ENCODE measurements around the gene PTGDR2. TPM values are rescaled to one million over a fixed set of nuclear protein-coding genes. Genes with fewer than 3 reads are reported as not detected.

The PTGDR2 gene
- total RNA-seq, 1 experiment from 2014 or later = 0.07 TPM

DNA sequence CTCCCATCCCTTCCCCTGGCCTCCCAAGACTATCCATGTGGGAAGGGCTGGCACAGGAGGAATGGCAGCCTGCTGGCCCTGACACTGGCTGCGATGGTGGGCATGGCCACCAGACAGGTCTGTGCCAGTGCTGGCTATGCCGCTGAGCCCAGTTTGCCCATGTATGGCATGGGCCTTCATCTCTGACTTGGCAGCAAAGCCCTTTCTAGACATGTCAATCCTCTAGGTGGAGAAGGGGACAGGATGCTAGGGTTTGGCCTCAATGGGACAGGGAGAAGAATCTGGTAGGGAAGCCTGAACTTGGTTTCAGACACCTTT, 20.4 kb upstream of the PTGDR2 start:
- H3K27me3 Mint-ChIP-seq (ENCODE audit: low read depth) = no peaks in the 10 kb centered on the region
- no peaks in the 10 kb centered on the region for H3K36me3 Mint-ChIP-seq
- no peaks in the 10 kb centered on the region for H3K9me3 Mint-ChIP-seq
- no peak for DNase-seq (ENCODE audit: low spot score)
- CTCF ChIA-PET = interaction anchor here (0.5 to 1.7 kb wide), 2 partner anchors 11 to 102 kb away, joined by 3 to 7 read pairs; no protein-coding TSS in a partner anchor
- TF ChIP-seq FOXK1 (CRISPR knock-in tag; IDR thresholded peaks at IDR 0.05) (no peak), MXD4 (CRISPR knock-in tag; IDR thresholded peaks at IDR 0.05; ENCODE audit: borderline replicate concordance) (no peak), SOX15 (CRISPR knock-in tag; IDR thresholded peaks at IDR 0.05) (no peak), FOXP1 (CRISPR knock-in tag; IDR thresholded peaks at IDR 0.05; ENCODE audit: borderline replicate concordance) (no peak), ZNF219 (CRISPR knock-in tag; IDR thresholded peaks at IDR 0.05; ENCODE audit: borderline replicate concordance) (no peak), TEAD1 (CRISPR knock-in tag; IDR thresholded peaks at IDR 0.05) (no peak), NFE2L1 (CRISPR knock-in tag; IDR thresholded peaks at IDR 0.05) (no peak)
- TF ChIP-seq, protein P1, sequence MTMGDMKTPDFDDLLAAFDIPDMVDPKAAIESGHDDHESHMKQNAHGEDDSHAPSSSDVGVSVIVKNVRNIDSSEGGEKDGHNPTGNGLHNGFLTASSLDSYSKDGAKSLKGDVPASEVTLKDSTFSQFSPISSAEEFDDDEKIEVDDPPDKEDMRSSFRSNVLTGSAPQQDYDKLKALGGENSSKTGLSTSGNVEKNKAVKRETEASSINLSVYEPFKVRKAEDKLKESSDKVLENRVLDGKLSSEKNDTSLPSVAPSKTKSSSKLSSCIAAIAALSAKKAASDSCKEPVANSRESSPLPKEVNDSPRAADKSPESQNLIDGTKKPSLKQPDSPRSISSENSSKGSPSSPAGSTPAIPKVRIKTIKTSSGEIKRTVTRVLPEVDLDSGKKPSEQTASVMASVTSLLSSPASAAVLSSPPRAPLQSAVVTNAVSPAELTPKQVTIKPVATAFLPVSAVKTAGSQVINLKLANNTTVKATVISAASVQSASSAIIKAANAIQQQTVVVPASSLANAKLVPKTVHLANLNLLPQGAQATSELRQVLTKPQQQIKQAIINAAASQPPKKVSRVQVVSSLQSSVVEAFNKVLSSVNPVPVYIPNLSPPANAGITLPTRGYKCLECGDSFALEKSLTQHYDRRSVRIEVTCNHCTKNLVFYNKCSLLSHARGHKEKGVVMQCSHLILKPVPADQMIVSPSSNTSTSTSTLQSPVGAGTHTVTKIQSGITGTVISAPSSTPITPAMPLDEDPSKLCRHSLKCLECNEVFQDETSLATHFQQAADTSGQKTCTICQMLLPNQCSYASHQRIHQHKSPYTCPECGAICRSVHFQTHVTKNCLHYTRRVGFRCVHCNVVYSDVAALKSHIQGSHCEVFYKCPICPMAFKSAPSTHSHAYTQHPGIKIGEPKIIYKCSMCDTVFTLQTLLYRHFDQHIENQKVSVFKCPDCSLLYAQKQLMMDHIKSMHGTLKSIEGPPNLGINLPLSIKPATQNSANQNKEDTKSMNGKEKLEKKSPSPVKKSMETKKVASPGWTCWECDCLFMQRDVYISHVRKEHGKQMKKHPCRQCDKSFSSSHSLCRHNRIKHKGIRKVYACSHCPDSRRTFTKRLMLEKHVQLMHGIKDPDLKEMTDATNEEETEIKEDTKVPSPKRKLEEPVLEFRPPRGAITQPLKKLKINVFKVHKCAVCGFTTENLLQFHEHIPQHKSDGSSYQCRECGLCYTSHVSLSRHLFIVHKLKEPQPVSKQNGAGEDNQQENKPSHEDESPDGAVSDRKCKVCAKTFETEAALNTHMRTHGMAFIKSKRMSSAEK (CRISPR knock-in tag; IDR thresholded peaks at IDR 0.05; ENCODE audit: borderline replicate concordance) = no peak
- TF ChIP-seq, protein P2, sequence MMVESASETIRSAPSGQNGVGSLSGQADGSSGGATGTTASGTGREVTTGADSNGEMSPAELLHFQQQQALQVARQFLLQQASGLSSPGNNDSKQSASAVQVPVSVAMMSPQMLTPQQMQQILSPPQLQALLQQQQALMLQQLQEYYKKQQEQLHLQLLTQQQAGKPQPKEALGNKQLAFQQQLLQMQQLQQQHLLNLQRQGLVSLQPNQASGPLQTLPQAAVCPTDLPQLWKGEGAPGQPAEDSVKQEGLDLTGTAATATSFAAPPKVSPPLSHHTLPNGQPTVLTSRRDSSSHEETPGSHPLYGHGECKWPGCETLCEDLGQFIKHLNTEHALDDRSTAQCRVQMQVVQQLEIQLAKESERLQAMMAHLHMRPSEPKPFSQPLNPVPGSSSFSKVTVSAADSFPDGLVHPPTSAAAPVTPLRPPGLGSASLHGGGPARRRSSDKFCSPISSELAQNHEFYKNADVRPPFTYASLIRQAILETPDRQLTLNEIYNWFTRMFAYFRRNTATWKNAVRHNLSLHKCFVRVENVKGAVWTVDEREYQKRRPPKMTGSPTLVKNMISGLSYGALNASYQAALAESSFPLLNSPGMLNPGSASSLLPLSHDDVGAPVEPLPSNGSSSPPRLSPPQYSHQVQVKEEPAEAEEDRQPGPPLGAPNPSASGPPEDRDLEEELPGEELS (CRISPR knock-in tag; IDR thresholded peaks at IDR 0.05) = no peak
- TF ChIP-seq, protein P3, sequence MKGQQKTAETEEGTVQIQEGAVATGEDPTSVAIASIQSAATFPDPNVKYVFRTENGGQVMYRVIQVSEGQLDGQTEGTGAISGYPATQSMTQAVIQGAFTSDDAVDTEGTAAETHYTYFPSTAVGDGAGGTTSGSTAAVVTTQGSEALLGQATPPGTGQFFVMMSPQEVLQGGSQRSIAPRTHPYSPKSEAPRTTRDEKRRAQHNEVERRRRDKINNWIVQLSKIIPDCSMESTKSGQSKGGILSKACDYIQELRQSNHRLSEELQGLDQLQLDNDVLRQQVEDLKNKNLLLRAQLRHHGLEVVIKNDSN (CRISPR knock-in tag; IDR thresholded peaks at IDR 0.05) = no peak
- TF ChIP-seq, protein P4, sequence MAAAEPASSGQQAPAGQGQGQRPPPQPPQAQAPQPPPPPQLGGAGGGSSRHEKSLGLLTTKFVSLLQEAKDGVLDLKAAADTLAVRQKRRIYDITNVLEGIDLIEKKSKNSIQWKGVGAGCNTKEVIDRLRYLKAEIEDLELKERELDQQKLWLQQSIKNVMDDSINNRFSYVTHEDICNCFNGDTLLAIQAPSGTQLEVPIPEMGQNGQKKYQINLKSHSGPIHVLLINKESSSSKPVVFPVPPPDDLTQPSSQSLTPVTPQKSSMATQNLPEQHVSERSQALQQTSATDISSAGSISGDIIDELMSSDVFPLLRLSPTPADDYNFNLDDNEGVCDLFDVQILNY (CRISPR knock-in tag; IDR thresholded peaks at IDR 0.05) = no peak
- no peak overlapping the region for H3K4me3 Mint-ChIP-seq
- ATAC-seq = no peak
- POLR2A ChIA-PET = no interaction called here
- H3K4me1 Mint-ChIP-seq = peaks cover 8% of the 10 kb centered on the region
- no peak overlapping the region for H3K27ac Mint-ChIP-seq

DNA sequence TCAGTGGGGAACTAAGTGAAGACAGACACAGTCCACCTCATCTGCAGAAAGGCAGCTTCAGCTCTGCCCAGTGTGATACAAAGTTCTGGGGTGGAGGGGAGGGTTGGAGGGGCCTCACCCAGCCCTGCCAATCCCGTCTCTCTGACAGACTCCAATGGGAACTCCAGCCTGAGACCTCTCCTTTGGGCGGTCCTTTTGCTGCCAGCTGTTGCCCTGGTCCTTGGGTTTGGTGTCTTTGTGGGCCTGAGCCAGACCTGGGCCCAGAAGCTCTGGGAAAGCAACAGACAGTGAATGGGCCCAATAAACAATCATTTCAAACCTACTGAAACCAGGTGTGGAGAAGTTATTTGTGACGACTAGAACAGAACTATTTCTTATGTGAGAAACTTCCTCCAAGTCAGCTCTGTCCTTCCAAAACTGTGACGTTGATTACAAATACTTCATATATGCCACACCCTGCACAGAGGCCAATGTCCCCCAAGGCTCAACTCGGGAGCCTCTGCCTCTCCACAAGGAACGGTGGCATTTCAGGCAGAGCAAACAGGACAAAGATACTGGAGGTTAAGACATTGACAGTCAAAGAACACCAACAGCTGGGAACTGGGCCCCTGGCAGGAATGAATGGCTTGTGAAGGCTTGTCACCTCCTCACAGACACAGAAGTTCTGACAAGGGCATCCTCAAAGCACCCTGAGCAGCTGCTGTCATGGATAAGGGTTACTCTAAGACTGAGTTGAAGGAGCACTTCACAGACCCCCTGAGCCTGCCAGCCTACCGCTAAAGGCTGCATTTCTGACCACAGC, 19.8 kb upstream of the PTGDR2 start:
- DNase-seq (ENCODE audit: low spot score) = no peak
- ChIA-PET POLR2A (no interaction called here), CTCF (interaction anchor here (0.5 to 1.7 kb wide), 4 partner anchors 12 to 102 kb away, joined by 3 to 7 read pairs (median 4); no protein-coding TSS in a partner anchor)
- TF ChIP-seq, protein P5, sequence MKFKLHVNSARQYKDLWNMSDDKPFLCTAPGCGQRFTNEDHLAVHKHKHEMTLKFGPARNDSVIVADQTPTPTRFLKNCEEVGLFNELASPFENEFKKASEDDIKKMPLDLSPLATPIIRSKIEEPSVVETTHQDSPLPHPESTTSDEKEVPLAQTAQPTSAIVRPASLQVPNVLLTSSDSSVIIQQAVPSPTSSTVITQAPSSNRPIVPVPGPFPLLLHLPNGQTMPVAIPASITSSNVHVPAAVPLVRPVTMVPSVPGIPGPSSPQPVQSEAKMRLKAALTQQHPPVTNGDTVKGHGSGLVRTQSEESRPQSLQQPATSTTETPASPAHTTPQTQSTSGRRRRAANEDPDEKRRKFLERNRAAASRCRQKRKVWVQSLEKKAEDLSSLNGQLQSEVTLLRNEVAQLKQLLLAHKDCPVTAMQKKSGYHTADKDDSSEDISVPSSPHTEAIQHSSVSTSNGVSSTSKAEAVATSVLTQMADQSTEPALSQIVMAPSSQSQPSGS (CRISPR knock-in tag; IDR thresholded peaks at IDR 0.05; ENCODE audit: borderline replicate concordance, low read depth) = no peak
- TF ChIP-seq ZNF232 (CRISPR knock-in tag; IDR thresholded peaks at IDR 0.05) = no peak
- no peak overlapping the region for H3K4me3 Mint-ChIP-seq
- H3K27ac Mint-ChIP-seq = no peak overlapping the region
- H3K27me3 Mint-ChIP-seq (ENCODE audit: low read depth) = no peaks in the 10 kb centered on the region
- H3K36me3 Mint-ChIP-seq = no peaks in the 10 kb centered on the region
- H3K9me3 Mint-ChIP-seq = no peaks in the 10 kb centered on the region
- peaks cover 8% of the 10 kb centered on the region for H3K4me1 Mint-ChIP-seq
- ATAC-seq = no peak
